Ovary (tissue), 3 donors: Measurements from ENCODE around the gene SLC25A15.

Source experiments
- CTCF ChIP-seq, 3 donors: fragments of 450-650 bp in 2 of 3; fragments of 200-600 bp in 1 of 3; IDR thresholded peaks; one replicate each; pipeline versions ENCODE4 v1.5.1 to v1.8.0; 2016 to 2022; ENCODE audit warnings: antibody characterized with exemption in 3 of 3, mild to moderate bottlenecking in 1 of 3
- EP300 ChIP-seq: sonication (generic); formaldehyde crosslinking; IDR thresholded peaks from one replicate; pipeline ENCODE4 v1.6.1; 2017; ENCODE audit warnings: antibody characterized with exemption
- donor health status: DM: no; HTN: no; CAD: no.

DNA sequence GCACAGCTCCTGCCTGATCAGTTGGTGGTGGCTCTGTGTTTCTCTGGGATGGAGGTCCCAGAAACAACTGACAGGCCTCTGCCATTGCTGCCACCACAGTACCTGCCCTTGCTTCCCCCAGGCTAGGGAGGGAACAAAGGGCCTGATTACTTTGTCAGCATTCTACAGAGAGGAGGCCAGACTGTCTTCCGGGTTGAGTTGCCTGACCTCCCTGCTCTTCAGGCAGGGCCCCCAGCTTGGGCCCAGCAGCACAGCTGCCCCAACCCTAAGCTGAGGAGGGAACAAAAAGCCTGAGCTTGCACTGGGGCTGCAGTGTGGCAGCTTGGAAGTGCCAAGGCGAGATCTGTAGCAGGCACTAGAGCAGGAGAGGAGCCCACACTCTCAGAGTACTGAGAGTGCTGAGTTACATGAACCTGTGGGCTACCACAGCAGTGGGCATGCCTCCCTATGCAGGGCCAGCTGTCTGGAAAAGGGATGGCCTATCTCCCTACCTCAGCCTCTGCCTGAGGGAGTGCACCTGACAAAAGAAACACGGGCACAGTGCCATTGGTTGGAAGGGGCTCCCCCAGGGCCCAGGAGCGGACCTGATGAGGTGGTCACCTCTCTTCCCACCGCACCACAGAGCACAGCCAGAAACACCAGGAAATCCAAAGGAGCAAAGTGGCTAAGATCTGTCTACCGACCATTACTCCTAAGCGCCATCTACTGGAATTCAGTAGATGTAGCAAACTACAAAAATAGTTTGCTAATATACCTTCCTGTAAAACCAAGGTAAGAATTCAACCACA is 24.4 kb downstream of the SLC25A15 start:
- TF ChIP-seq CTCF (IDR thresholded peaks at IDR 0.05) (no peak), EP300 (no peak)
